GM19455 (cell line): Measurements from ENCODE around the gene GASK1B.

Experiments
- ATAC-seq: cut with Tn5 transposase; IDR thresholded peaks from one replicate; pipeline ENCODE4 v1.9.1; 2021; ENCODE audit not compliant: unreplicated experiment

The GASK1B gene

GRCh38 chr4:158172261-158173258 is at the start of gene GASK1B:
Gene GASK1B (minus strand): TSS chr4:158173025. CDS start chr4:158171375, 1,650 bp downstream.
- ATAC-seq: no peak

DNA sequence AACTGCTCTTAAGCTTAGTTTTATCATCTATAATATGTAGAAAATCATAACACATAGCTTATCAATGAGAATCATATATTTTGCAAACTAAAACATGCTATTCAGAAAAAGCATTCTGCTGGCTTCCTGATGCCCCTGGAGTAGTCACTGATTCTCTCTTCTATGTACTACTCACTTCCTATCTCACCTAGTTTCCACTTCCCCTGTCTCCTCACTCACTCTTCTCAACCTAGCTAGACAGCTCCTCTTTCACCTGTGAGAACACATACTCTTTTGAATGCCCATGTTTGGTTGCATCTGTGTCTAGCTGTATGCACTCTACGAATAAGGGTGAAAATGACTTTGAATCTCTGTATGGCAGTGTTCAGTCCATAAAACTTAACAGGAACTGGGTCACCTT is 46.8 kb upstream of the GASK1B start:
- ATAC-seq: no peak

GRCh38 chr4:158217763-158218162 is 44.9 kb upstream of the GASK1B start:
- ATAC-seq: no peak

- no peak for ATAC-seq
These were observed 42.0 kb upstream of the GASK1B start for GRCh38 chr4:158214856-158215255.

DNA sequence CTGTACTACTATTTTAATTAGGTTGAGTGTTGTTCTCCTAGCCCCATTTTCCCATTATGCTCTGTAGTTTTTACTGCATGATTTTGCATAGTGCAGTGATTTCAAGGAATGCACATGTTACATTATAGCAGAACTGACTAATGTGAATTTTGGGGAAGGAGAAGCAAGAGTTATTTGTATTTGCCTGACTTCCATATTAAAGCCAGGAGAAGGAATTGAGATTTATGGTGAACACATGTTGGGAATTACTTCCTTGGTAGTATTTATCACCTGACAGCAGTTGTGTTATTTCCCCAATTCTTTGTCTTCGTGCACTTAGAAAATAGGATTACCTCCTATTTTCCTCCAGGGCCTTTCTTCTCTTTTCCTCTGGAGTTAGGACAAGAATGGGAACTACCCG is 40.6 kb upstream of the GASK1B start:
- ATAC-seq: no peak

- ATAC-seq: no peak
These were observed 38.4 kb upstream of the GASK1B start for GRCh38 chr4:158211222-158211621.

- ATAC-seq: peak; percentile 73
These were observed 37.3 kb upstream of the GASK1B start, which contains the start of gene TMEM144 for GRCh38 chr4:158209825-158210807. Gene TMEM144 (plus strand): TSS chr4:158210486. CDS start chr4:158212668, 2,182 bp downstream.

DNA sequence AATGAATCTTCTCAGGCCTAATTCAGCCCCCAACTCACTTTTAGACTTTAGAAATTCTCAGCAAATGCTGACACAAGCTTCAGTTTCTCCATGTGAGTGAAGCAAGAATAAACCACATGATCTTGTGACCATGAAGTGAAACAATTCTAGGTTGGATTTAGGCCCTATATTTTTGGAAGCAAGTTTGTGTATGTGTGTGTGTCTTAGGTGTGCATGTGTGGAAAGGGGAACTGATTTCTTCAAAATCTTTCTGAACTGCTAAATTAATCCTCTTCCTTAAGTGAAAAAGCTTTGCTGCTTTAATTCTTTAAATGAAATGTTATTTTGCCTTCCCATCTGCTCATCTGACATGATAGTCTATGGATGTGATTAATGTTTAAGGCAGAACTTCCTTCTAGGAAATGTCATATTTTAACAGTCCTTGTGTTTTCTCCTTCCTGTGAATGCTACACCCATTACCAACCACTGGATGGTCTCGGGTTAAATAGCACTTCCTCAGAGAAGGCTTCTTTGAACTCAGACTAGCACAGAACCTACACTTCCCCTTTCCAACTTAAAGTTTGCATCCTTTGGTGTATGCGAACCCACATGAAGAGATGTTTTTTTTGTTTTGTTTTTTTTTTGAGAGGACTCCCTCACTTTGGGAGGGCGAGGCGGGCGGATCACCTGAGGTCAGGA is 36.3 kb upstream of the GASK1B start:
- ATAC-seq: peak; percentile 70

DNA sequence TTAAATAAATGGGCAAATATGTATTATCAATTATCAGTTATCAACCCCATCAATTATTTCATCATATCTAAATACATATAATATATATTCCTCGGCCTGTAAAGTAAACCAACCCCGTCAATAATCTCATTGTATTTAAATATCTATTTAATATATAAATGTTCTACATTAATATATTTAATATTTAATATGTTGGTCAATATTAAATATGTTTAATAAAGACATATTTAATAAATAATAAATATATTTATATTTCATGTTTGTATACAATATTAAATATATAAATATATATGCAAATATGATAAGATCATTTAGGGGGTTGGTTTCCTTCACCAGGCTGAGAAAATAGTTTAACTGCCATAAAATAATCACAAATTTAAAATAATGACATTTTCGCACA is 31.1 kb upstream of the GASK1B start:
- no peak for ATAC-seq

- no peak for ATAC-seq
These were observed 30.6 kb upstream of the GASK1B start for GRCh38 chr4:158203436-158203835.

GRCh38 chr4:158202481-158202880 is 29.7 kb upstream of the GASK1B start:
- no peak for ATAC-seq

DNA sequence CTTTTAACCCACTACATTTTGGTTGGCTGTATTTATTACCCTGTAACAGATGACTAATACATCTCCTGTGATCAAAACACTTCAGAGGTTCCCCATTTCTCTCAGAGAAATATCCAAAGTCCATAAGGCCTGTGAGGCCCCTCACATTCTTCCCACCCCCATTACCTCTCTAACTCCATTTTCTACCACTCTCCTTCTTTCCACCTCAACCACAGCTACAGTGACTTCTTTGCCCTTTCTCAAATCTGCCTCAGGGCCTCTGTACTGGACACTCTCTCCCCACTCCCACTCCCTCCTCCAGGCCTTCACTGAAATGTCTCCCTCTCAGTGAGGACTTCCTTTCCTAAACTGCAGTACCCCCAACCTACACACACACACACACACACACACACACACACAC is 29.1 kb upstream of the GASK1B start:
- no peak for ATAC-seq

DNA sequence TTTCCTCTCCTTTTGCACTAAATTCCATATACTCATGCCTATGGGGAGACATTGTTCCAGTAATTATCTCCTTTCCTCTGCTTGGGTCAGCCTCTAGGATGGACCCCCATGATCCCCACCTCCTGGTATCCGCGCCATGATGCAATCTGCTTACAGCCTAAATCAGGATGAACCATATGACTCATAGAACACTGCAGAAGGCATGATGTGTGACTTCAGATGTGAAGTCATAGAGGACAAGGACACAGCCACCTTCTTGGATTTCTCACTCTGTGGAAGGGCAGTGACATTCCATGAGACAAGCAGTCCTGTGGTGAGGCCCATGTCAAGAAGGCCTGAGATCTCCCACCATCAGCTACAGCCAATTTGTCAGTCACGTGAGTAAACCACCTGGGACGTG is 28.5 kb upstream of the GASK1B start:
- ATAC-seq: no peak

DNA sequence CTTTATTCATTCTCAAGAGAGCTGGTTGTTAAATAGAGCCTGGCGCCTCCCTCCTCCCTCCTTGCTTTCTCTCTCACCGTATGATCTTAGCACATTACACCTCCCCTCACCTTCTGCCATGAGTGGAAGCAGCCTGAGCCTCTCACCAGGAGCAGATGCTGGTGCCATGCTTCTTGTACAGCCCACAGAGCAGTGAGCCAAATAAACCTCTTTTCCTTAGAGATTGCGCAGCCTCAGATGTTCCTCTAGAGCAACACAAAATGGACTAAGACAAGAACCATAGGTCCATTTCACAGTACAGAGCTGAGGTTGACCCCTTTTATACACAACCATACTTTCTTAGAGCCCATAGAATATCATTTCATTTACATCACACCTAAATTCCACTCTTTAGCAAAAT is 27.4 kb upstream of the GASK1B start:
- no peak for ATAC-seq

GRCh38 chr4:158197194-158197776 is 24.5 kb upstream of the GASK1B start:
- no peak for ATAC-seq

DNA sequence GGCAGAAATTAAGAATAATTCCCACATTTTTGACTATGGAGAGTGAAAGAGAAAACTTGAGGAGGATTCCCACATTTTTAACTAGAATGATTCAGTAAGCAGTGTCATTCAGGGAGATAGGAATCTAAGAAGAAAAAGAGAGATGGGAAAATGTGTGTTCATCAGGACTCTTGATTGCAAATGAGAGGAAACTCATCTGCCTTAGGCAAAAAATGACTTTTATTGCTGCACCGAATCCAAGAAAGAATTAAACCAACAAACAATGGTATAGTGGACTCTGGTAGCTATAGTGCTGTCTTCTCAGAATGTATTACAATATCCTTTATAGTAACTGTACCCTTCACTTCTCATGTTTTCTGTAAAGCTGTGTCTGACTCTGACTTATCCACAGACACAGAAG is 22.5 kb upstream of the GASK1B start:
- no peak for ATAC-seq

- no peak for ATAC-seq
These were observed 20.4 kb upstream of the GASK1B start for GRCh38 chr4:158193171-158193749.

GRCh38 chr4:158192439-158193158 is 19.8 kb upstream of the GASK1B start:
- ATAC-seq: no peak

GRCh38 chr4:158190718-158191117 is 17.9 kb upstream of the GASK1B start:
- ATAC-seq: no peak
